C4-2B (cell line): Measurements from ENCODE around the gene THADA.

Experiments
- H3K27ac ChIP-seq: fragments of 450-650 bp; 2 replicates; pipeline ENCODE4 v1.5.1; 2017
- ZFX ChIP-seq: fragments of 450-650 bp; IDR thresholded peaks from 2 replicates; pipeline ENCODE4 v1.6.1; 2017
- TF ChIP-seq, protein P1 (sequence below): fragments of 450-650 bp; conservative IDR thresholded peaks from 2 replicates; pipeline ENCODE4 v1.5.1; 2017; ENCODE audit warnings: mild to moderate bottlenecking

Gene THADA

DNA sequence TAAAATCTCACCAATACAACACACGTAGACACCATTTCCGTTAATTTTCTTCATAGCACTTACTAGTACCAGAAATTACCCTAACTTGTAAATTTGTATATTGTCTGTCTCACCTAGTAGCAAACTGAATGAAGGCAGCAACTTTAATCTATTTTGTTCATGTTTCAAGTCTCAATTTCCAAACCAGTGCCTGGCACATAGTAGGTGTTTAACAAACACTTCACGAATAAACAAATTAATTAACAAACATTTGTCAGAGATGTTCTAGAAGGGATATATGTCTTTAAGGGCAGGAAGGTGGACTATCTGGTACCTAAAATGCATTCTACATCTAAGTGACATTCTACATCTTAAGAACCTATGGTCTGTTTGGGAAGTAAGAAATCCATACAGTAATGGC lies 963 bp downstream of the THADA start:
- H3K27ac ChIP-seq = no peak overlapping the region; the same call in 1 of the 2 replicates
- TF ChIP-seq, protein P1, sequence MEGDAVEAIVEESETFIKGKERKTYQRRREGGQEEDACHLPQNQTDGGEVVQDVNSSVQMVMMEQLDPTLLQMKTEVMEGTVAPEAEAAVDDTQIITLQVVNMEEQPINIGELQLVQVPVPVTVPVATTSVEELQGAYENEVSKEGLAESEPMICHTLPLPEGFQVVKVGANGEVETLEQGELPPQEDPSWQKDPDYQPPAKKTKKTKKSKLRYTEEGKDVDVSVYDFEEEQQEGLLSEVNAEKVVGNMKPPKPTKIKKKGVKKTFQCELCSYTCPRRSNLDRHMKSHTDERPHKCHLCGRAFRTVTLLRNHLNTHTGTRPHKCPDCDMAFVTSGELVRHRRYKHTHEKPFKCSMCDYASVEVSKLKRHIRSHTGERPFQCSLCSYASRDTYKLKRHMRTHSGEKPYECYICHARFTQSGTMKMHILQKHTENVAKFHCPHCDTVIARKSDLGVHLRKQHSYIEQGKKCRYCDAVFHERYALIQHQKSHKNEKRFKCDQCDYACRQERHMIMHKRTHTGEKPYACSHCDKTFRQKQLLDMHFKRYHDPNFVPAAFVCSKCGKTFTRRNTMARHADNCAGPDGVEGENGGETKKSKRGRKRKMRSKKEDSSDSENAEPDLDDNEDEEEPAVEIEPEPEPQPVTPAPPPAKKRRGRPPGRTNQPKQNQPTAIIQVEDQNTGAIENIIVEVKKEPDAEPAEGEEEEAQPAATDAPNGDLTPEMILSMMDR = no peak
- TF ChIP-seq ZFX = no peak

DNA sequence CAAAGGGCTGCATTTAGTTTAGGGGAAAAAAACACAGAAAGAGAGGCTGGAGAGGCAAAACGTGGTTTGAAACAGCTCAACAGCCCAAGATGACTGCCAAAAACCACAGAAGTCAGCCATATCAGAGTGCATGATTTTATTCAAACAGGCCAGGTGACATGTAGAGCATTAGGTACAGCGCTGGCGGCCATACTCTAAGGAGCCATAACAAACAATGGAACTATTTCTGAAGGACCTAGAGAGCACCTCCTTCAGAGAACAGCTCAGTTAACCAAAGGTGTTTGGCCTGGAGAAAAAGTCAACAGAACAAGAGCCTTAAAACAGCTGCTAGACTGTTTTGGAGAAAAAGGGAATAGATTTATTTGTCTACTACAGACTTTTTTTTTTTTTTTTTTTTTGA lies 2.6 kb downstream of the THADA start:
- no peak overlapping the region for H3K27ac ChIP-seq
- TF ChIP-seq, protein P1 = no peak
- no peak for TF ChIP-seq ZFX

DNA sequence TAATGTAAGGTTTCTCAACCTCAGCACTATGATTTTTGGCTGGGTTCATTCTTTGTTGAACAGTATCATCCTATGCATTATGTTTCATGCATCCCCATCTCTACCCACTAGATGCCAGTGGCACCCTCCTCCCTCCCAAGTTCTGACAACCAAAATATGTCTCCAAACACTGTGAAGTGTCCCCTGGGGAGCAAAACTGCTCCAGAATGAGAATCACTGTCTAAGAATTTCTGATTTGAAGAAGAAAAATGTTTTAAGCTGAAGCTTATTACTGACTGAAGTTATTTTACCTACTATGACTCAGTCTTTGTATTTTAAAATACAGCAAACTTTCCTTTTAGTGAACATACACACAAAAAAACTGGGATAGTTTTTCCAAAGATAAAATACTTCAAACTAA lies 3.4 kb downstream of the THADA start:
- H3K27ac ChIP-seq = no peak overlapping the region
- TF ChIP-seq, protein P1 = no peak

DNA sequence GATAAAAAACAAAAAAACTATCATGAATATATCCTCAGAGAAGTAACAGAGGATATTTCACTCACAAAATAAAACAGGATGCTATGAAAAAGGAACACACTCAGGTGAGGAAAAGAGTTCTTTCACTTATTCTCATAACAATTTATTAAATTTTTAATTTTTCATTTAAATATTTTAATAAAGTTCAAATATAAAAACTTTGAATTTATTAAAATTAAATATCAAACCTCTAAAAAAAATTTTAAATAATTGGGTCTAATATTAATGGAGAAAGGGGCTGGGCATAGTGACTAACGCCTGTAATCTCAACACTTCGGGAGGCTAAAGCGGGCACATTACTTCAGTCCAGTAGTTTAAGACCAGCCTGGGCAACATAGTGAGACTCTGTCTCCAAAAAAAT lies 10.1 kb downstream of the THADA start:
- no peak overlapping the region for H3K27ac ChIP-seq
- TF ChIP-seq, protein P1 = no peak
- TF ChIP-seq ZFX = no peak

DNA sequence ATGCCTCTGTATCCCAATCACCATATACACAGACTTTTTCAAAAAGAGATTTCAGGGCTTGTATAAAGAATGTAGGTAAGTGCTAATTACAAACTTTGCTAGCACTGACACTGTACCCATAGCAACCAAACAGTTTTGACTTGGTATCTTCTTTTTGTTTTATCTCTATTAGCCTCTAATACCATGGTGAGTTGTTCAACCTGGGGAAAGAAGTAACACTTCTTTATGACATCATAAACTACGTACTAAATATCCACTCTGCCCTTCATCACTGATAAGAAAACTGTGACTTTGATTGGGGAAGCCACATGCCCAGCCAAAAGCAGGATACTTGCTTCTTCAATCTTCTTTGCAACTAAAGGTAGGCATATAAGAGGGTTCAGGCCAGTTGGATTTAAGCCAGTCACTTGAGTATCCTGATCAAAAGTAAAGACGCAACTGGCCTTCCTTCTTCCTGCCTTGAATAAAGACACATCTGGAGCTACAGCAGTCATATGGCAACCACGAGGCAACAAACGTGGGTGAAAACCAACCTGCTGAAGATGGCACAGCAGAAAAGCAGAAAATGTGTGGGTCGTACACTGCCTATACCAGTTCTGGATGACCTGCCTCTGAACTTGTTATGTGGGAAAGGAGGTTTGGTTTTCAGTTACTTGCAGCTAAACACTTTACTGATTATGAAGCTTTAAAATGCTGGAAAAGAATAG lies 16.4 kb downstream of the THADA start:
- no peak overlapping the region for H3K27ac ChIP-seq
- TF ChIP-seq ZFX = no peak
- TF ChIP-seq, protein P1 = no peak

DNA sequence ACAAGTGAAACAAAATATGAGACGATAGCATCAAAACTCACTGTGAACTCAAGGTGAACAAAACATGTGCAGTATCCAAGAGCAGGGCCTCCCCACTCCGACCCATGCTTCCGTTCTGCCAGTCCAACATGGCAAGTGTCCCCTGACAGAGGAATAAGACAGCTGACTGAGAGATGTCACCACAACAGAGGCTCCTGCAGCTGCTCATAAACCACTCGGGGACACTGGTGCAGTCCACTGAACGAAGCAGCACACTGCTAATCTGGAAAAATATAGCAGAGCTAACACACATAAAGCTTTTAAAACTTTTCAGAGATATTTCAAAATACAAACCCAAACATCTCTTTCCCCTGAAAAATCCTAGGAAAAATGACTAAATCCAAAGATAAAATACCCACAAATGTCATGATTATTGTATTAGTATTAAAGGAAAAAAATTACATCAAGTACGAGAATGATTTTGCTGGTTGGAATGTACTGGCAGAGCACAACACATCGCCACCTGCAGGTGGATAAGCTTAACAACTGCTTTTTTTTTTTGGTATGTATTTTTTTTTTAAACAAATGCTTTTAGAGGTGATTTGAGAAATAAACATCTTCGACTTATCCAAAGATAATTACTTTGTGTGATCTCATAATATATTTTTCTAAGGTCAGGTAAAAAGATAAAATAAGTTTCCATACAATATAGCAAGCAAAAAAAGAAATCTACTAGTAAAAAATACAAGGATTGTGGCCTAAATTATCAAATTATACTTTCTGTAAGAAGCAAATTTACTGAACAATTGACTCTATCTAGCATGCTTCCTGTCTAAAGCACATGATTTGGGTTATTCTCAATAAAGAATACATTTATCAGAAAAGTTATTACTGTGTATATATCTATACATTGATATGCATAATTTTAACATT lies 18.6 kb downstream of the THADA start:
- H3K27ac ChIP-seq = no peak overlapping the region
- TF ChIP-seq ZFX = no peak
- TF ChIP-seq, protein P1 = peak; percentile 80

DNA sequence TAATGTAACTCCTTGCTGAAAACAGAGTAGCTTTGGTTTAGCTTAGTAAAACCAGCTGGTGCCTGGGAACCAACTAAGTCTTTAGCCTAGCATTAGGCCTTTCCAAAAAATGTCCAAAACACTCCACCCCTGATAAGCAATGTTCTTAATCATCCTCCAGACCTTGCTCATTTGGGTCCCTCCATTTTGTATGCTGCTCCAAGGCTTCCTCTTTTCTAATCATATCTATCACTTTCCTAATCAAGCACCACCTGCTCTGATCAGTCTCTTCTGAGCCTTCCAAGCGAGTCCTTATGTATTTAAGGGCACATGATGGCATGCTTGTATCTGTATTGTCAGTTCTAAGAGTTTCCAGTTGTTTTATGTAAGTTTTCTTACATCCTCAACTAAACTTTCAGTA lies 23.6 kb downstream of the THADA start:
- H3K27ac ChIP-seq = no peak overlapping the region
- TF ChIP-seq ZFX = no peak
- TF ChIP-seq, protein P1 = no peak
